Calu3 (cell line): ENCODE measurements around the gene PADI3. TPM values are rescaled to one million over a fixed set of nuclear protein-coding genes. Genes with fewer than 3 reads are reported as not detected.
"Not testable (repeated sequence)": the region's sequence is repeated elsewhere in the genome, so short reads cannot be mapped to it uniquely, and the experiment has no call there.

ENCODE experiments used
- BruUV-seq: library from RNA; stranded (reverse); fragments of 400-500 nt; replicated peaks from 2 replicates; lab custom pipeline; 2021; lab: Mats Ljungman, UMichigan
- CTCF ChIA-PET: fragments of 300-600 bp; sonication (Branson Sonifier 250); formaldehyde crosslinking; loops from one replicate; lab custom pipeline; 2022; ENCODE audit warnings: antibody characterized with exemption; lab: Charles Lee
- DNase-seq: peaks from one replicate; pipeline ENCODE4 v3.0.0; 2022
- H3K27ac Mint-ChIP-seq: one replicate; pipeline ENCODE4 v1.8.0; 2022; ENCODE audit warnings: mixed read lengths; ENCODE audit not compliant: unreplicated experiment
- H3K27me3 Mint-ChIP-seq: one replicate; pipeline ENCODE4 v1.8.0; 2022; ENCODE audit warnings: mixed read lengths; ENCODE audit not compliant: unreplicated experiment
- H3K36me3 Mint-ChIP-seq: one replicate; pipeline ENCODE4 v1.8.0; 2022; ENCODE audit warnings: mild to moderate bottlenecking, moderate library complexity, mixed read lengths; ENCODE audit not compliant: insufficient read depth, unreplicated experiment
- H3K4me1 Mint-ChIP-seq: one replicate; pipeline ENCODE4 v1.8.0; 2022; ENCODE audit warnings: mild to moderate bottlenecking, low read depth, mixed read lengths; ENCODE audit not compliant: unreplicated experiment
- H3K4me3 Mint-ChIP-seq: one replicate; pipeline ENCODE4 v1.8.0; 2022; ENCODE audit warnings: mild to moderate bottlenecking, low read depth, moderate library complexity, mixed read lengths; ENCODE audit not compliant: unreplicated experiment
- H3K9me3 Mint-ChIP-seq: one replicate; pipeline ENCODE4 v1.8.0; 2022; ENCODE audit warnings: low read depth, mixed read lengths; ENCODE audit not compliant: unreplicated experiment
- intact Hi-C: fragments of 100-400 bp; cut with micrococcal nuclease; formaldehyde crosslinking; loops from one replicate; pipeline ENCODE4 v1.10.0; 2022; ENCODE audit not compliant: unreplicated experiment
- total RNA-seq: library from RNA; stranded (reverse); gene quantifications from 2 replicates; pipeline ENCODE4 v1.2.3, GENCODE V29; 2022
- TF ChIP-seq, protein P1 (sequence below): fragments of 200-600 bp; IDR thresholded peaks from one replicate; pipeline ENCODE4 v1.8.0; 2022; ENCODE audit warnings: antibody characterized with exemption; ENCODE audit not compliant: unreplicated experiment

PADI3 gene
- total RNA-seq, 1 experiment from 2014 or later = 0.21 TPM

DNA sequence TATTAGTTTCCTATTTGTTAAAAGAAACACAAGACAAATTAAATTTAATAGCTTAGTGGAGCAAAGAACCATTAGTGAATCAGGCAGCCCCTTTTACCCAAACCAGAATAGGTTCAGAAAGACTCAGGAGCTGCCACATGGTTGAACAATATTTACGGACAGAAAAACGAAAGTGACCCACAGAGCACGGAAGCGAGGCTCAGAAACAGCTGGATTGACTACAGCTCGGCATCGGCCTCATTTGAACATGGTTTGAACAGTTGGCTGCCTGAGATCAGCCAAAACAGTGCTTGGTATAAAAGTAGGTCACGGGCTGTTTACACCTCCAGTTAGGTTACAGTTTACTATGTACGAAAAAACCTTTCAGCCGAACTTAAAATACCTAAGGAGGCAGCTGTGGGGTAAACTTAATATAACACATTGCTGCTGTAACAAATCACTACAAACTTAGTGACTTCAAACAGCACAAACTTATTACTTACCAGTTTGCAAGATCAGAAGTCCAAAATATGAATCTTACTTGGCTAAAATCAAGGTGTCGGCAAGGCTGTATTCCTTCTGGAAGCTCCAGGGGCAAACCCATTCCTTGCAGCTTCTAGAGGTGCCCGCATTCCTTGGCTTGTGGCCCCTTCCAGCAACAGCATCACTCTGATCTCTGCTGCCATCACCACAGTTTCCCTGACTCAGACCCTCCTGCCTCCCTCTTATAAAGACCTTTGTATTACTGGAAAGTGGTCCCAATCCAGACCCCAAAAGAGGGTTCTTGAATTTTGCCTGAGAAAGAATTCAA is 70.9 kb downstream of the PADI3 start:
- Mint-ChIP-seq H3K4me3 (no peak overlapping the region), H3K27ac (no peak overlapping the region), H3K36me3 (no peaks in the 10 kb centered on the region), H3K9me3 (peaks cover 3% of the 10 kb centered on the region), H3K27me3 (no peaks in the 10 kb centered on the region), H3K4me1 (no peaks in the 10 kb centered on the region)
- BruUV-seq = no TSS peak
- intact Hi-C loops = no loop called here
- CTCF ChIA-PET = interaction anchor here (0.6 kb wide), 1 partner anchor 261 kb away, joined by 4 read pairs; no protein-coding TSS in a partner anchor
- DNase-seq = no peak
- TF ChIP-seq, protein P1, sequence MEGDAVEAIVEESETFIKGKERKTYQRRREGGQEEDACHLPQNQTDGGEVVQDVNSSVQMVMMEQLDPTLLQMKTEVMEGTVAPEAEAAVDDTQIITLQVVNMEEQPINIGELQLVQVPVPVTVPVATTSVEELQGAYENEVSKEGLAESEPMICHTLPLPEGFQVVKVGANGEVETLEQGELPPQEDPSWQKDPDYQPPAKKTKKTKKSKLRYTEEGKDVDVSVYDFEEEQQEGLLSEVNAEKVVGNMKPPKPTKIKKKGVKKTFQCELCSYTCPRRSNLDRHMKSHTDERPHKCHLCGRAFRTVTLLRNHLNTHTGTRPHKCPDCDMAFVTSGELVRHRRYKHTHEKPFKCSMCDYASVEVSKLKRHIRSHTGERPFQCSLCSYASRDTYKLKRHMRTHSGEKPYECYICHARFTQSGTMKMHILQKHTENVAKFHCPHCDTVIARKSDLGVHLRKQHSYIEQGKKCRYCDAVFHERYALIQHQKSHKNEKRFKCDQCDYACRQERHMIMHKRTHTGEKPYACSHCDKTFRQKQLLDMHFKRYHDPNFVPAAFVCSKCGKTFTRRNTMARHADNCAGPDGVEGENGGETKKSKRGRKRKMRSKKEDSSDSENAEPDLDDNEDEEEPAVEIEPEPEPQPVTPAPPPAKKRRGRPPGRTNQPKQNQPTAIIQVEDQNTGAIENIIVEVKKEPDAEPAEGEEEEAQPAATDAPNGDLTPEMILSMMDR = no peak

DNA sequence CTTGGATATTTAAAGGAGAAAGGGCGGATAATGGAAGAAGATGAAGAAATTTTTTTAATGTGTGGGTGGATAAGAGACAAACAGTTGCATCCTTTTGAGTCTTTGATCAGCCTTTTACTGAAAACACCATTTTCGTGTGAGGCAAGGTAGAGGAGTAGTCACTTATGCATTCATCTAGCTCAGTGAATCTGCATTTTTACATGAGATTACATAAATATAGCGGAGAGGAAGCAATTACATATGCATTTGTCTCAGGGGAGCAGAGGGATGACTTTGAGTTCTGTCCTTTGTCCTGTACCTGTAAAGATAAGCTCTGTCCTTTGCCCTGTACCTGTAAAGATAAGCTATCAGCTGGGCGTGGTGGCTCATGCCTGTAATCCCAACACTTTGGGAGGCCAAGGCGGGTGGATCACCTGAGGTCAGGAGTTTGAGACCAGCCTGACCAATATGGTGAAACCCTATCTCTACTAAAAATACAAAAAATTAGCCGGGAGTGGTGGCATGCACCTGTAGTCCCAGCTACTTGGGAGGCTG is 73.0 kb downstream of the PADI3 start:
- H3K27ac Mint-ChIP-seq, H3K9me3 Mint-ChIP-seq, DNase-seq, BruUV-seq, H3K27me3 Mint-ChIP-seq, H3K36me3 Mint-ChIP-seq, H3K4me1 Mint-ChIP-seq, intact Hi-C loops, H3K4me3 Mint-ChIP-seq: not testable (repeated sequence)
- CTCF ChIA-PET = interaction anchor here (0.7 kb wide), 1 partner anchor 8 kb away, joined by 3 read pairs; no protein-coding TSS in a partner anchor

DNA sequence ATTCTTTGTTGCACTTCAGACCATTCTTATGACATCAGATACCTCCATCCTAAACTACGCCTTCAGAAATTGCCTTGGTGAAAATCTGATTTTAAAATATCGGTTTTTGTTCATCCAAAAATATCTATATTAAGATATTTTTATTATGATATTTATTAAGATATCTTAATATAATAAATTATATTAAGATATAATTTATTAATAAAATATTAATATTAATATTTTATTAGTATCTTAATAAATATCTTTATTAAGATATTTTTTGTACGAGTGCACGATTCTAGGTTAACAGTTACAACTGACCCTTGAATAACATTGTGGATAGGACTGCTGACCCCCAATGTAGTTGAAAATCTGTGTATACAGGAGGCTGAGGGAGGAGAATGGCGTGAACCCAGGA is 80.0 kb downstream of the PADI3 start:
- TF ChIP-seq, protein P1 = no peak
- Mint-ChIP-seq H3K4me3 (no peak overlapping the region), H3K9me3 (peaks cover 3% of the 10 kb centered on the region), H3K27me3 (peaks cover 19% of the 10 kb centered on the region), H3K27ac (no peak overlapping the region), H3K36me3 (no peaks in the 10 kb centered on the region), H3K4me1 (no peaks in the 10 kb centered on the region)
- intact Hi-C loops = no loop called here
- no TSS peak for BruUV-seq
- CTCF ChIA-PET = no interaction called here
- no peak for DNase-seq

DNA sequence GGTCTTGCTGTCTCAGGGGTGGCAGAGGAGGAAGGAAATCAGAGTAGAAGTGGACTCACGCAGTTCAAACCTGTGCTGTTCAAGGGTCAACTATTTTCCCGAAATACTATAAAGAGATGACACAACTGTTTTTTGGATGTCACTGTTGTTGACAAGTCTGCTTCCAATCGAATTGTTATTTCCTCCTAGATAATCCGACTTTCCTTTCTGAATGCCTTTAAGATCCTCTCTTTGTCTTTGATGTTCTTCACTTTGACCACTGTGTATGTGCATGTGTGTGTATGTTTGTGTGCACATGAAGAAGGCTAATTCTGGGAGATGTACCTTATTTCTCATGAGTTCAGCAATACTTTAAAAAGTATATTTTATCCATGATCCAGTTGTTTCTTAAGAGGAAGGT is 80.7 kb downstream of the PADI3 start:
- CTCF ChIA-PET = no interaction called here
- Mint-ChIP-seq H3K4me1 (no peaks in the 10 kb centered on the region), H3K4me3 (no peak overlapping the region), H3K27me3 (peaks cover 22% of the 10 kb centered on the region), H3K36me3 (no peaks in the 10 kb centered on the region), H3K9me3 (peaks cover 3% of the 10 kb centered on the region), H3K27ac (no peak overlapping the region)
- DNase-seq = no peak
- intact Hi-C loops = loop anchor here (10.0 kb wide), 1 partner anchor 95 kb away; no protein-coding TSS in a partner anchor
- no TSS peak for BruUV-seq
- TF ChIP-seq, protein P1 = no peak
